ENCODE measurements around the gene TMEM60. TPM values are rescaled to one million over a fixed set of nuclear protein-coding genes. Genes with fewer than 3 reads are reported as not detected.

TMEM60 gene
- total RNA-seq, 4 donors from 2014 or later, result 0.51 to 27.6 (median 9.0) TPM

DNA sequence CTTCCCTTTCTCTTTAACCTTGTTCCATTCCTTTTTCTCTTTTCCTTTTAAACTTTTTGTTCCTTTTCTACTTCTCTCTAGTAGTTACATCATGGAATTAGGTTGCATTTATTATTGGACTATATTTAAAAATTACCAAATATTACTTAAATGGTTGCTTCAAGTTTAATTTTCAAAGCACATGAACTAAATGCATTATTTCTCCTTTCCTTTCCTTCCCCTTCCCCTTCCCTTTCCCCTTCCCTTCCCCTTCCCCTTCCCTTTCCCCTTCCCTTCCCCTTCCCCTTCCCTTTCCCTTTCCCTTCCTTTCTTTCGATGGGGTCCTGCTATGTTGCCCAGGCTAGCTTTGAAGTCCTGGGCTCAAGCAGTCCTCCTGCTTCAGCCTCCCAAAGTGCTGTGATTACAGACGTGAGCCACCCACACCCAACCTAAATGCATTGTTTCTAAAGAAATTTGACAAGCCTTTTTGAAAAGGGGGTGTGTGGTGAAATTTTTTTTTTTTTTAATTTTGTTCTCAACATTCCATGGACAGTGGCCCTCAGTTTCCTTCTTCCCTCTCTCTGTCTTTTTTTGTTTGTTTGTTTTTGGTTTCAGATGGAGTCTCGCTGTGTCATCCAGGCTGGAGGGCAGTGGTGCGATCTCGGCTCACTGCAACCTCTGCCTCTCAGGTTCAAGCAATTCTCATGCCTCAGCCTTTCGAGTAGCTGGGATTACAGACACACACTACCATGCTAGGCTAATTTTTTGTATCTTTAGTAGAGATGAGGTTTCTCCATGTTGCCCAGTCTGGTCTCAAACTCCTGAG is 31.2 kb downstream of the TMEM60 start:
- H3K27ac ChIP-seq, result no peak overlapping the region
- H3K27me3 ChIP-seq, result no peaks in the 10 kb centered on the region

DNA sequence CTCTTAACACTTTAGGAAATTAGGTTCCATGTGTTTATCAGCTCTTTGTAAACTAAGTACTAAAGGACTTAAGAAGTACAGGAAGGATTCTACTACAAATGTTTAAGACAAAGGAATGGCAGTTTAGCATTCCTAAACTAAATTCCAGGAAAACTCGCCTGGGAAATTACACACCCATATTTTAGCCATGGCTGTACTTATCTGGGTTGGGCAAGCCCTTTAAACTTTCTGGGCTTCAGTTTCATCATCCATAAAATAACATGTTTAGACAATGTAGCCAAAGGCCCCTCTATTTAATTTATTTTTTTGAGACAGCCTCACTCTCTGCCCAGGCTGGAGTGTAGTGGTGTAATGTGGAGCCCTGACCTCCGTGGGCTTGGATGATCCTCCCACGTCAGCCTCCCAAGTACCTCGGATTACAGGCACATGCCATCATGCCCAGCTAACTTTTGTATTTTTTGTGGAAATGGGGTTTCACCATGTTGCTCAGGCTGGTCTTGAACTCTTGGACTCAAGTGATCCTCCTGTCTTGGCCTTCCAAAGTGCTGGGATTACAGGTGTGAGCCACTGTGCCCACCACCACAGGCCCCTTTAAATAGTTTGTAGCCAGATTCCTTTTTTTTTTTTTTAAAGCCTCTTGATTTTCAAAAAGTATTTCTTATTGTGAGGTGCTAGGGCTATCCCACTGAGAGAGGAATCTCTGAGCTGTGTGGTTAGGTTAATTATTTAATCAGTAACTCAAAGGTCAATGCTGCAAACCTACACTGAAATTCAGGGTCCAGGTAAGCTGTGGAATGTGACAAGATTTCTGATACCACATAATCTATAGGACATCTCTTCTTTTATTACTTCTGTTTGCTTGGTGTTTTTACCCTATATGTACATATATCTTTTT is 32.1 kb downstream of the TMEM60 start:
- no peak for TF ChIP-seq POLR2A (IDR thresholded peaks at IDR 0.05)
- TF ChIP-seq, protein P1, sequence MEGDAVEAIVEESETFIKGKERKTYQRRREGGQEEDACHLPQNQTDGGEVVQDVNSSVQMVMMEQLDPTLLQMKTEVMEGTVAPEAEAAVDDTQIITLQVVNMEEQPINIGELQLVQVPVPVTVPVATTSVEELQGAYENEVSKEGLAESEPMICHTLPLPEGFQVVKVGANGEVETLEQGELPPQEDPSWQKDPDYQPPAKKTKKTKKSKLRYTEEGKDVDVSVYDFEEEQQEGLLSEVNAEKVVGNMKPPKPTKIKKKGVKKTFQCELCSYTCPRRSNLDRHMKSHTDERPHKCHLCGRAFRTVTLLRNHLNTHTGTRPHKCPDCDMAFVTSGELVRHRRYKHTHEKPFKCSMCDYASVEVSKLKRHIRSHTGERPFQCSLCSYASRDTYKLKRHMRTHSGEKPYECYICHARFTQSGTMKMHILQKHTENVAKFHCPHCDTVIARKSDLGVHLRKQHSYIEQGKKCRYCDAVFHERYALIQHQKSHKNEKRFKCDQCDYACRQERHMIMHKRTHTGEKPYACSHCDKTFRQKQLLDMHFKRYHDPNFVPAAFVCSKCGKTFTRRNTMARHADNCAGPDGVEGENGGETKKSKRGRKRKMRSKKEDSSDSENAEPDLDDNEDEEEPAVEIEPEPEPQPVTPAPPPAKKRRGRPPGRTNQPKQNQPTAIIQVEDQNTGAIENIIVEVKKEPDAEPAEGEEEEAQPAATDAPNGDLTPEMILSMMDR (IDR thresholded peaks at IDR 0.05), result no peak
- Histone ChIP-seq H3K4me3 (no peak overlapping the region), H3K27ac (no peak overlapping the region), H3K36me3 (no peaks in the 10 kb centered on the region), H3K4me1 (no peaks in the 10 kb centered on the region), H3K27me3 (no peaks in the 10 kb centered on the region), H3K9me3 (no peaks in the 10 kb centered on the region)
- no peak for DNase-seq
- intact Hi-C loops (cut with DNase I; ENCODE audit: low total_unique reads), result no loop called here

More for the DNA sequence above, 31.2 kb downstream of the TMEM60 start:
- TF ChIP-seq, protein P1 (IDR thresholded peaks at IDR 0.05), result no peak
- no peak for TF ChIP-seq POLR2A (IDR thresholded peaks at IDR 0.05)
- H3K4me1 ChIP-seq, result no peaks in the 10 kb centered on the region
- no peaks in the 10 kb centered on the region for H3K36me3 ChIP-seq
- no peaks in the 10 kb centered on the region for H3K9me3 ChIP-seq
- intact Hi-C loops (cut with DNase I; ENCODE audit: low total_unique reads), result no loop called here
- no peak overlapping the region for H3K4me3 ChIP-seq
- no peak for DNase-seq

DNA sequence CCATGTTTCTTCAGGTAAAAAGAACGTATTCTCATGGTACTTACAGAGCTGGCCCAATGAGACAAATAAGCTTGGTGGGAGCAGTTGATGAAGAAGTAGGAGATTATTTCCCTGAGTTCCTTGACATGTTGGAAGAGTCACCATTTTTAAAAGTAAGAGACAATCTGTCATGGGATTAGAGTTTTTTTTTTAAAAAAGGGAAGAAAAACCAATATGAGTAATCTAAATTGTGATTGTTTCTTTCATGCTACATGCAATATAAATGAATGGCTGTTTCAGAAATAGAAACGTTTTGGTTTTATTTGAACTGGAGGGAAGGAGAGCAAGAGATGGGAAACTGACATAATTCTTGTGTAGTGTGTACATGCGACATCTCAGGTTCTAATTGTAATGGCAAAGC is 32.8 kb downstream of the TMEM60 start:
- no peak for TF ChIP-seq POLR2A (IDR thresholded peaks at IDR 0.05)
- TF ChIP-seq, protein P1 (IDR thresholded peaks at IDR 0.05), result no peak
- H3K4me1 ChIP-seq, result no peaks in the 10 kb centered on the region
- no peak overlapping the region for H3K4me3 ChIP-seq
- intact Hi-C loops (cut with DNase I; ENCODE audit: low total_unique reads), result no loop called here
- H3K9me3 ChIP-seq, result no peaks in the 10 kb centered on the region
- DNase-seq, result no peak
- H3K36me3 ChIP-seq, result no peaks in the 10 kb centered on the region
- no peaks in the 10 kb centered on the region for H3K27me3 ChIP-seq
- H3K27ac ChIP-seq, result no peak overlapping the region

DNA sequence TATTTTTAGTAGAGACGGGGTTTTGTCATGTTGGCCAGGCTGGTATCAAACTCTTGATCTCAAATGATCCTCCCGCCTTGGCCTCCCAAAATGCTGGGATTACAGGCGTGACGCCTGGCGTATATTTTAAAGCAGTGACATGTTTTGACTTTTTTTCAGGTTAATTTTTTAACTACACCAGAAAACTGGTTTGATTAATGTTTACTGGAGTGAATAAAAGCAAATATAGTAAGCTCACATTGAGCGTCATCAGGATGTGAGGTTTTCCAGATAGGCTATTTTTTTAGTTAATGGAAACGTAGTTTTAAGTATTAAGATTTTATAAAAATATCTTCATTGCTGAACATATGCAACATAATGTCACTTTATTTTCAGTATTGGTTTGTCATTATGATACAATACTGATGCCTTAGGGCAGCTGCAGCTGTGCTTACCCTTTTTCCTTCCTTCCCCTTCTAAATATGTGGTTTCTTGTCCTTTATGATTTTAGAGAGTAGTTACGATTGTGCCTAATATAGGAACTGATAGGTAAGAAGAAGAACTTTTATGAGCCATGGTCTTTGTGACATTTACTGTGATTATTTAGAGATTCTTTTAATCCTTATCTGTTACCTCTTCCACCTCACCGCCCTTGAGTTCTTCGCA is 37.3 kb downstream of the TMEM60 start:
- Histone ChIP-seq H3K4me3 (no peak overlapping the region), H3K36me3 (no peaks in the 10 kb centered on the region), H3K4me1 (peaks cover 0 to 4% of the 10 kb centered on the region in 2 donors), H3K27ac (no peak overlapping the region), H3K9me3 (no peaks in the 10 kb centered on the region), H3K27me3 (no peaks in the 10 kb centered on the region)
- intact Hi-C loops (cut with DNase I; ENCODE audit: low total_unique reads), result no loop called here
- no peak for DNase-seq
- TF ChIP-seq POLR2A (IDR thresholded peaks at IDR 0.05), result no peak
- TF ChIP-seq, protein P1 (IDR thresholded peaks at IDR 0.05), result no peak
